Kidney (tissue), 14 donors: ENCODE measurements around the gene PLEKHA6. TPM values are rescaled to one million over a fixed set of nuclear protein-coding genes. Genes with fewer than 3 reads are reported as not detected.
A peak's percentile ranks its signal among the peaks of the same experiment; 100 is the strongest.

Experiments
- DNase-seq, 5 donors: peaks; one replicate each; pipeline ENCODE4 v3.0.0-alpha.2; 2013 to 2020
- FAIRE-seq: peaks from 2 replicates; lab custom pipeline; 2012; peaks lifted over from hg19 to GRCh38; lab: Jason Lieb, UNC
- H3K27ac ChIP-seq, 2 donors: one replicate each; pipeline ENCODE4 v1.7.0; 2013; ENCODE audit warnings: low read depth in 2 of 2, low read length in 2 of 2, inconsistent platforms in 1 of 2
- H3K27me3 ChIP-seq: one replicate; pipeline ENCODE4 v1.7.1; 2013; ENCODE audit warnings: low read length, inconsistent platforms; ENCODE audit not compliant: control insufficient read depth, insufficient read depth
- H3K36me3 ChIP-seq, 3 donors: one replicate each; pipeline versions ENCODE4 v1.7.0 to v1.7.1; 2013; ENCODE audit warnings: low read length in 3 of 3, control low read depth in 1 of 3, inconsistent platforms in 1 of 3; ENCODE audit not compliant: insufficient read depth in 3 of 3, control insufficient read depth in 2 of 3
- H3K4me1 ChIP-seq, 3 donors: one replicate each; pipeline versions ENCODE4 v1.7.0 to v1.7.1; 2013; ENCODE audit warnings: low read length in 3 of 3, inconsistent platforms in 1 of 3, low read depth in 1 of 3; ENCODE audit not compliant: control insufficient read depth in 2 of 3, insufficient read depth in 2 of 3
- H3K4me3 ChIP-seq, 3 donors: one replicate each; pipeline versions ENCODE4 v1.7.0 to v1.8.1; 2013; ENCODE audit warnings: low read length in 3 of 3, control low read depth in 1 of 3, inconsistent platforms in 1 of 3
- H3K9ac ChIP-seq, 3 donors: one replicate each; pipeline versions ENCODE4 v1.7.0 to v1.7.1; 2013; ENCODE audit warnings: low read length in 3 of 3, control low read depth in 1 of 3, inconsistent platforms in 1 of 3
- H3K9me3 ChIP-seq, 3 donors: one replicate each; pipeline versions ENCODE4 v1.7.0 to v1.7.1; 2013; ENCODE audit warnings: low read length in 3 of 3, control low read depth in 1 of 3, inconsistent platforms in 1 of 3; ENCODE audit not compliant: control insufficient read depth in 2 of 3, insufficient read depth in 1 of 3
- CTCF ChIP-seq: IDR thresholded peaks from 3 replicates; pipeline ENCODE4 v1.5.1; 2012; ENCODE audit warnings: mild to moderate bottlenecking, moderate library complexity, borderline replicate concordance; ENCODE audit not compliant: insufficient read depth; ENCODE audit errors: extremely low read depth
- intact Hi-C: fragments of 100-400 bp; cut with DNase I; formaldehyde crosslinking; loops from one replicate; pipeline ENCODE4 v1.11.1; 2022
- polyA plus RNA-seq: library from polyadenylated mRNA; stranded (reverse); fragments of 350-450 nt; fragmentation: Illumina TruSeq; extraction: RNeasy Lipid Tissue Mini Kit (QIAGEN cat#74804); gene quantifications from one replicate; pipeline ENCODE4 v1.2.3, GENCODE V29; 2014; ENCODE audit warnings: low read depth, low replicate concordance; ENCODE audit not compliant: insufficient read depth
- total RNA-seq: library from RNA; stranded (reverse); fragmentation: NEBNext Ultra II Directional; extraction: Animal tissue kit (Norgen Biotek cat#: 25700); gene quantifications from one replicate; pipeline ENCODE4 v1.2.1, GENCODE V29; 2021
- donor health status: control.
- donor health status: control.
- donor health status: control.
- donor health status: control.
- donor health status: control.
- donor health status: DM: yes; HTN: yes; CAD: no.
- donor health status: Normal renal cell carcinoma (clear cell type).

Gene PLEKHA6
- total and polyA plus RNA-seq, 2 donors from 2014 or later, result 17.5 to 65.1 TPM

GRCh38 chr1:204336421-204337035 lies 23.2 kb downstream of the PLEKHA6 start:
- Histone ChIP-seq H3K9ac (no peak overlapping the region), H3K4me1 (peaks cover 19 to 24% (median 24%) of the 10 kb centered on the region in 3 donors), H3K27ac (no peak overlapping the region), H3K36me3 (no peaks in the 10 kb centered on the region), H3K9me3 (no peaks in the 10 kb centered on the region), H3K27me3 (no peaks in the 10 kb centered on the region), H3K4me3 (no peak overlapping the region)
- FAIRE-seq (no peak), DNase-seq (no peak)
- intact Hi-C loops, result no loop called here
- no peak for TF ChIP-seq CTCF

DNA sequence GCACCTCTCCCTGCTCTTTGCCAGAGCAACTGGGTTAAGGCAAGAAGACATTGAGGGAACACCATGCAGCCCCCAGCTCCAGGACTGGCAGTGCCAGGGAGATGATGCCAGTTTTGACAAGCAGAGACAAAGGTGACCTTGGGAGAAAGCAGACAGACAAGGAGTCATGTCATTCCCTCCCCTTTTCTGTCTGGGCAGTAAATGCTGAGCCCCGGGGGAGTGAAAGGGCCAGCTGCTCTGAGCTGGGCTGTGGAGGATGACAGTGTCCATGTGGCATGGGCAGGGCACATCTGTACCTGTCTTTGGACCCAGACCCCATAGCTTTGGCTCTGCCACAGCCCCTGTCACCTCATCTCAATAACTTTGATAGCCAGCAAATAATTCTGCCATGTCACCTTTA lies 24.2 kb downstream of the PLEKHA6 start:
- H3K9ac ChIP-seq, result no peak overlapping the region
- TF ChIP-seq CTCF, result no peak

DNA sequence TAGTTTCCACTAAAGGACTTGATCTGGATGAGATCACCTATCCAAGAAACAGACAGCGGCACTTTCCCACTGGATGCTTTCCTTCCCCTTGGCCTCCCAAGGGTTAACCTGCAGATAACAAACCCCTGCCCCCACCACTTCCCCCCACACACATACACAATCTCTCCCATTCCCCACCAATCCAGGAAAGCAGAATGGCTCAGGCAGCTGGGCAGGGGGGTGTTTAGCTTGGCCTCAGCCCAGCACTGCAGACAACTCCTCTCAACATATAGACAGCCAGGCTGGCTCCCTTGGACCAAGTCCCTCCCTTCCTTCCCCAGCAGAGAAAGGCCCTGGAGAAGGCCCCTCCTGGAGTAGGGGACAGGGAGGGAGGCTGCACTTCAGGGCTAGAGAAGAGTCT lies 24.6 kb downstream of the PLEKHA6 start:
- Histone ChIP-seq H3K4me3 (no peak overlapping the region), H3K9me3 (no peaks in the 10 kb centered on the region), H3K27ac (no peak overlapping the region), H3K4me1 (peaks cover 15 to 21% (median 19%) of the 10 kb centered on the region in 3 donors), H3K36me3 (no peaks in the 10 kb centered on the region), H3K9ac (no peak overlapping the region), H3K27me3 (no peaks in the 10 kb centered on the region)
- DNase-seq (peak in 4 of 5 donors; percentile 79 to 91 (median 83)), FAIRE-seq (no peak)
- no peak for TF ChIP-seq CTCF
- intact Hi-C loops, result no loop called here

More for the DNA sequence above, 24.2 kb downstream of the PLEKHA6 start:
- Histone ChIP-seq H3K27me3 (no peaks in the 10 kb centered on the region), H3K9me3 (no peaks in the 10 kb centered on the region), H3K4me1 (peaks cover 15 to 24% (median 23%) of the 10 kb centered on the region in 3 donors), H3K36me3 (no peaks in the 10 kb centered on the region), H3K4me3 (no peak overlapping the region), H3K27ac (no peak overlapping the region)
- no peak for DNase-seq
- intact Hi-C loops, result no loop called here
- FAIRE-seq, result no peak

DNA sequence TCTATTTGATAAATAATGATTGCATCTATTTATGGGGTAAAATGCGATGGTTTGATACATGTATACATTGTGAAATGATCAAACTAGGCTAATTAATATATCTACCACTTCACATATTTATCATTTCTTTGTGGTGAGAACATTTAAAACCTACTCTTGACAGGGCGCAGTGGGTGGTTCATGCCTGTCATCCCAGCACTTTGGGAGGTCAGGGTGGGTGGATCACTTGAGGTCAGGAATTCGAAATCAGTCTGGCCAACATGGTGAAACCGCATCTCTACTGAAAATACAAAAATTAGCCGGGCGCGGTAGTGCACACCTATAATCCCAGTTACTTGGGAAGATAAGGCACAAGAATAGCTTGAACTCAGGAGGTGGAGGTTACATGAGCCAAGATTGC lies 25.3 kb downstream of the PLEKHA6 start:
- Histone ChIP-seq H3K27me3 (no peaks in the 10 kb centered on the region), H3K36me3 (no peaks in the 10 kb centered on the region)
- intact Hi-C loops, result no loop called here

More for the DNA sequence above, 25.3 kb downstream of the PLEKHA6 start:
- H3K9me3 ChIP-seq, result no peaks in the 10 kb centered on the region
- TF ChIP-seq CTCF, result no peak
- H3K9ac ChIP-seq, result no peak overlapping the region
- H3K4me3 ChIP-seq, result no peak overlapping the region
- H3K4me1 ChIP-seq, result peaks cover 15 to 21% (median 19%) of the 10 kb centered on the region in 3 donors
- H3K27ac ChIP-seq, result no peak overlapping the region
- no peak for FAIRE-seq
- DNase-seq, result no peak
